Measurements from ENCODE around the gene RAP1B.

Gene RAP1B

GRCh38 chr12:68612202-68612601 is 1.5 kb downstream of the RAP1B start:
- no peak for FAIRE-seq

- peak; percentile 82 for FAIRE-seq
These were observed 2.0 kb downstream of the RAP1B start for GRCh38 chr12:68612697-68613096.

- FAIRE-seq = no peak
These were observed 2.7 kb downstream of the RAP1B start for GRCh38 chr12:68613209-68613904.

GRCh38 chr12:68614105-68614679 is 3.5 kb downstream of the RAP1B start:
- FAIRE-seq = no peak

GRCh38 chr12:68614769-68615168 is 4.1 kb downstream of the RAP1B start:
- no peak for FAIRE-seq

GRCh38 chr12:68617160-68617926 is 6.6 kb downstream of the RAP1B start:
- no peak for FAIRE-seq

GRCh38 chr12:68619541-68619940 is 8.8 kb downstream of the RAP1B start:
- no peak for FAIRE-seq

- no peak for FAIRE-seq
These were observed 10.1 kb downstream of the RAP1B start for GRCh38 chr12:68620519-68621471.

- no peak for FAIRE-seq
These were observed 10.9 kb downstream of the RAP1B start for GRCh38 chr12:68621472-68622081.

GRCh38 chr12:68622250-68622649 is 11.6 kb downstream of the RAP1B start:
- no peak for FAIRE-seq

GRCh38 chr12:68623059-68623458 is 12.4 kb downstream of the RAP1B start:
- FAIRE-seq = no peak

- FAIRE-seq = no peak
These were observed 13.3 kb downstream of the RAP1B start for GRCh38 chr12:68623984-68624383.

- no peak for FAIRE-seq
These were observed 14.2 kb downstream of the RAP1B start for GRCh38 chr12:68624933-68625332.

GRCh38 chr12:68627673-68628319 is 17.1 kb downstream of the RAP1B start:
- FAIRE-seq = no peak

- no peak for FAIRE-seq
These were observed 18.0 kb downstream of the RAP1B start for GRCh38 chr12:68628698-68629097.

GRCh38 chr12:68630050-68630449 is 19.4 kb downstream of the RAP1B start:
- no peak for FAIRE-seq

- no peak for FAIRE-seq
These were observed 19.9 kb downstream of the RAP1B start for GRCh38 chr12:68630598-68630997.

GRCh38 chr12:68631227-68631626 is 20.5 kb downstream of the RAP1B start:
- FAIRE-seq = no peak

GRCh38 chr12:68632486-68632885 is 21.8 kb downstream of the RAP1B start:
- FAIRE-seq = no peak

GRCh38 chr12:68633614-68634558 is 23.2 kb downstream of the RAP1B start:
- no peak for FAIRE-seq

GRCh38 chr12:68636268-68636667 is 25.6 kb downstream of the RAP1B start:
- FAIRE-seq = no peak
